Fibroblast of lung (primary cell): ENCODE data around the gene RPUSD4. TPM values are rescaled to one million over a fixed set of nuclear protein-coding genes. Genes with fewer than 3 reads are reported as not detected.
A peak's percentile ranks its signal among the peaks of the same experiment; 100 is the strongest.

Source experiments
- DNase-seq, 2 donors: peaks; one replicate each; pipeline versions ENCODE4 v3.0.0 to v3.0.0-alpha.2; 2010; ENCODE audit warnings: low read depth in 2 of 2
- H2AFZ ChIP-seq: 2 replicates; pipeline ENCODE4 v1.5.1; 2012; ENCODE audit warnings: low read length, control low read depth, inconsistent platforms
- H3K27ac ChIP-seq: 2 replicates; pipeline ENCODE4 v1.5.1; 2011; ENCODE audit warnings: low read length, control low read depth; ENCODE audit not compliant: insufficient read depth
- H3K27me3 ChIP-seq: 2 replicates; pipeline ENCODE4 v1.5.1; 2011; ENCODE audit warnings: mild to moderate bottlenecking, low read length; ENCODE audit not compliant: control insufficient read depth, insufficient read depth
- H3K36me3 ChIP-seq: 2 replicates; pipeline ENCODE4 v1.5.1; 2011; ENCODE audit warnings: low read length; ENCODE audit not compliant: control insufficient read depth, insufficient read depth
- H3K4me1 ChIP-seq: 2 replicates; pipeline ENCODE4 v1.5.1; 2011; ENCODE audit warnings: low read length; ENCODE audit not compliant: control insufficient read depth, insufficient read depth; ENCODE audit errors: extremely low read depth
- H3K4me2 ChIP-seq: 2 replicates; pipeline ENCODE4 v1.5.1; 2011; ENCODE audit warnings: low read length, control low read depth; ENCODE audit not compliant: insufficient read depth; ENCODE audit errors: extremely low read depth
- H3K4me3 ChIP-seq, 4 experiments: fragments of 200-600 bp in 1 of 4; sonication (generic) in 1 of 4; replicated peaks in 1 of 4; 2 replicates each; pipeline ENCODE4 v1.5.1; 2011 to 2016; ENCODE audit warnings: low read length in 4 of 4, low read depth in 3 of 4, mild to moderate bottlenecking in 3 of 4, control low read depth in 2 of 4, inconsistent platforms in 1 of 4, mixed read lengths in 1 of 4; ENCODE audit not compliant: insufficient read depth in 1 of 4; ENCODE audit errors: control extremely low read depth in 1 of 4
- H3K79me2 ChIP-seq: 2 replicates; pipeline ENCODE4 v1.5.1; 2012; ENCODE audit warnings: mild to moderate bottlenecking, low read length, inconsistent platforms; ENCODE audit not compliant: control insufficient read depth, insufficient read depth
- H3K9ac ChIP-seq: 2 replicates; pipeline ENCODE4 v1.5.1; 2011; ENCODE audit warnings: mild to moderate bottlenecking, low read length, control low read depth; ENCODE audit not compliant: insufficient read depth
- H3K9me3 ChIP-seq: 2 replicates; pipeline ENCODE4 v1.5.1; 2012; ENCODE audit warnings: low read depth, low read length; ENCODE audit not compliant: control insufficient read depth, insufficient read depth
- H4K20me1 ChIP-seq: 2 replicates; pipeline ENCODE4 v1.5.1; 2011; ENCODE audit warnings: low read length; ENCODE audit not compliant: control insufficient read depth, insufficient read depth; ENCODE audit errors: extremely low read depth
- CTCF ChIP-seq, 2 donors: IDR thresholded peaks in 1 of 2; conservative IDR thresholded peaks in 1 of 2; 1 replicate in 1 of 2; 2 replicates in 1 of 2; pipeline ENCODE4 v1.5.1; 2011 to 2012; ENCODE audit warnings: low read length in 2 of 2, control low read depth in 1 of 2, inconsistent platforms in 1 of 2, low read depth in 1 of 2, mild to moderate bottlenecking in 1 of 2
- EZH2 ChIP-seq: IDR thresholded peaks from 2 replicates; pipeline ENCODE4 v1.5.1; 2012; ENCODE audit warnings: low read length, control low read depth, mild to moderate bottlenecking; ENCODE audit errors: missing control alignments
- polyA plus RNA-seq, 2 donors: library from polyadenylated mRNA; depleted of rRNA in 1 of 2; stranded (reverse) in 1 of 2; unstranded in 1 of 2; fragments of >200 nt; gene quantifications; 2 replicates each; pipeline ENCODE4 v1.2.1, GENCODE V29; 2011 to 2012; ENCODE audit warnings: missing spikeins in 1 of 2
- total RNA-seq: library from RNA; depleted of rRNA; stranded (reverse); fragments of >200 nt; gene quantifications from 2 replicates; pipeline ENCODE4 v1.2.1, GENCODE V29; 2014

RPUSD4 gene
- total and polyA plus RNA-seq, 2 donors (not counting 1 experiment from before 2014, with no cell fraction given), result 16.3 to 26.9 TPM

GRCh38 chr11:126158054-126158791 lies 53.2 kb downstream of the RPUSD4 start:
- Histone ChIP-seq H3K9ac (no peak overlapping the region), H3K27me3 (peaks cover 6% of the 10 kb centered on the region), H2AFZ (no peak overlapping the region), H3K4me1 (peaks cover 9% of the 10 kb centered on the region), H3K27ac (no peak overlapping the region), H3K9me3 (no peaks in the 10 kb centered on the region), H4K20me1 (no peaks in the 10 kb centered on the region), H3K4me3 (no peak overlapping the region), H3K79me2 (no peaks in the 10 kb centered on the region), H3K36me3 (no peaks in the 10 kb centered on the region), H3K4me2 (no peak overlapping the region)
- DNase-seq, result peak in 1 of 2 donors; percentile 41
- TF ChIP-seq CTCF (conservative IDR thresholded peaks at IDR 0.05 in 1 of 2, IDR thresholded peaks at IDR 0.05 in 1 of 2; ENCODE audit: low read depth in 1 of 2, low read length in 2 of 2), result no peak
- TF ChIP-seq EZH2, result no peak

GRCh38 chr11:126157326-126158030 lies 54.0 kb downstream of the RPUSD4 start:
- Histone ChIP-seq H3K4me2 (no peak overlapping the region), H3K9ac (no peak overlapping the region), H4K20me1 (no peaks in the 10 kb centered on the region), H3K4me3 (no peak overlapping the region), H3K4me1 (peaks cover 11% of the 10 kb centered on the region), H3K79me2 (no peaks in the 10 kb centered on the region), H3K27me3 (peaks cover 6% of the 10 kb centered on the region), H2AFZ (no peak overlapping the region), H3K36me3 (no peaks in the 10 kb centered on the region), H3K27ac (no peak overlapping the region), H3K9me3 (no peaks in the 10 kb centered on the region)
- TF ChIP-seq EZH2 (no peak), CTCF (conservative IDR thresholded peaks at IDR 0.05 in 1 of 2, IDR thresholded peaks at IDR 0.05 in 1 of 2; ENCODE audit: low read depth in 1 of 2, low read length in 2 of 2) (no peak)
- no peak for DNase-seq

- no peak overlapping the region for H2AFZ ChIP-seq
- H3K27me3 ChIP-seq, result peaks cover 8% of the 10 kb centered on the region
- H3K36me3 ChIP-seq, result no peaks in the 10 kb centered on the region
- no peak for DNase-seq
- H3K4me3 ChIP-seq, result no peak overlapping the region
- H3K79me2 ChIP-seq, result no peaks in the 10 kb centered on the region
- H3K4me2 ChIP-seq, result no peak overlapping the region
- H3K9me3 ChIP-seq, result no peaks in the 10 kb centered on the region
- TF ChIP-seq EZH2 (no peak), CTCF (conservative IDR thresholded peaks at IDR 0.05 in 1 of 2, IDR thresholded peaks at IDR 0.05 in 1 of 2; ENCODE audit: low read depth in 1 of 2, low read length in 2 of 2) (no peak)
- no peaks in the 10 kb centered on the region for H4K20me1 ChIP-seq
- H3K9ac ChIP-seq, result no peak overlapping the region
- no peak overlapping the region for H3K27ac ChIP-seq
- peaks cover 11% of the 10 kb centered on the region for H3K4me1 ChIP-seq
Observed at GRCh38 chr11:126156814-126157213, 54.6 kb downstream of the RPUSD4 start.
